HuH-7.5 (cell line): ENCODE results near the gene SLC26A3.

Experiments
- DNase-seq: peaks from one replicate; pipeline ENCODE4 v3.0.0; 2011; ENCODE audit warnings: low spot score

Gene SLC26A3

DNA sequence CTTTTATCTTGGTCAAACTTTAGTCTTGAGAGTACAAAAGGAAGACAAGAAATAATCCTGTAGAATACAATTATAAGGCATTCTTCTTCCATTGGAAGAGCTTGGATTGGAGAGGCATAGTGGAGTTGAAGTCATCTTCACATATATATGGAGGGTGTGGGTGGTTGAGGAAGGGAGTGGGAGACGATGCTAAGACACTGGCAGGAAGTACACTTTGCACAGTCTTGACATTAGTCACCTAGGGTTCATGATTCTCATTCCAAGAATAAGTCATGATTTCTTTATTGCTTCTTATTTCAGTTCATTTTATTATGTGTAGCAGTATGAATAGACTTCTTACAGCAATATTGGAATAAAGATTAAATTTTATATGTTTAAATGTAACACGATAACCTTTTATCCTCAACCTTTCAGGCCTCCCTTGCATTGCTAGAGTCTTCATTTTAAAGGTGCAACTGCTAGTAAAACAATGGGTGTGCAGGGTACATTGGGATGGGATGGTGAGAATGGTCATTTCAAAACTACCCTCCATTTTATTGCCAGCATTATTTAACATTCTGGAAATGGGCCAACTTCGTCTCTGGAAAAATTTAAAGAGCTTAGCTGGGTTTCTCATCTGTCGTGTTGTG is 12.3 kb upstream of the SLC26A3 start:
- no peak for DNase-seq

DNA sequence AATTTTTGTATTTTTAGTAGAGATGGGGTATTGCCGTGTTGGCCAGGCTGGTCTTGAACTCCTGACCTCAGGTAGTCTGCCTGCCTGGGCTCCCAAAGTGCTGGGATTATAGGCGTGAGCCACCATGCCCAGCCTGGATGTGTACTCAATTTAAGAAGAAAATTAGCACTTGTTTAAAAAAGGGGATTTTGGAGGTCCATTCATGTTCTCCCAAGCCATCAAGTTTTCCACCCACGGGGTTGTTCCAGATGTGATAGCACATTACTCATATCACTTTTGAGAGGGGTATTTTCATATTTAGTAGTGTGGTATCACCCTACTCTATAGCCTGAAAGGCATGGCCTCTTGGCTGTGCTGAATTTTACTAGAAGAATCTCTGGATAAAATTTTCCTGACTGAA is 10.5 kb upstream of the SLC26A3 start:
- DNase-seq: no peak

DNA sequence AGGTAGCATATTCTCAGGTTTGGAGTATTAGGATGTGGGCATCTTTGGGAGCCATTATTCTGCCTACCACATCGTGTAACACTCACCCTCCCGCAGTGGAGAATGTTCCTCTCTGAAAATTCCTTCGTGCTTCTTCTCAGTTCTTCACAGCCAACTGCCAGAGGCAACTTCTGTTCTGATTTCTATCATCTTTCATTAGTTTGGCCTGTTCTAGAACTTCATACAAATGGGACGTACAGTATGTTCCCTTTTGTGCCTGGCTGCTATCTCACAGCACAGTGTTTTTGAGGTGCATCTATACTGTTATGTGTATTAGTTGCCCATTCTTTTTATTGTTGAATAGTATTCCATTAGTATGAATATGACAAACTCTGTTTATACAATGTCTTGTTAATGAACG is 8.9 kb upstream of the SLC26A3 start:
- DNase-seq: no peak

DNA sequence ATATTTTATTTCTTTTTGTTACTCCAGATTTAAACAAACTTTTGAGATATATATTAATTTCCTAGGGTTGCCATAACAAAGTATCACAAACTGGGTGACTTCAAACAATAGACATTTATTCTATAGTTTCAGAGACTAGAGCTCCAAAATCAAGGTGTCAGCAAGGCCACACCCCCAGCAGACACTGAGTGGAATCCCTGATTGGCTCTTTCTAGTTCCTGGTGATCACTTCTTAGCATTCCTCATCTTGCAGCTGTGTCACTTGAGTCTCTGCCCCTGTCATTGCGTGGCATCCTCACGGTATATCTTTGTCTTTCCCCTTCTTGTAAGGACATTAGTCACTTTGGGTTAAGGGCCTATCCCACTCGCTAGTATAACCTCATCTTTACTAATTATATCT is 7.6 kb upstream of the SLC26A3 start:
- DNase-seq: no peak

DNA sequence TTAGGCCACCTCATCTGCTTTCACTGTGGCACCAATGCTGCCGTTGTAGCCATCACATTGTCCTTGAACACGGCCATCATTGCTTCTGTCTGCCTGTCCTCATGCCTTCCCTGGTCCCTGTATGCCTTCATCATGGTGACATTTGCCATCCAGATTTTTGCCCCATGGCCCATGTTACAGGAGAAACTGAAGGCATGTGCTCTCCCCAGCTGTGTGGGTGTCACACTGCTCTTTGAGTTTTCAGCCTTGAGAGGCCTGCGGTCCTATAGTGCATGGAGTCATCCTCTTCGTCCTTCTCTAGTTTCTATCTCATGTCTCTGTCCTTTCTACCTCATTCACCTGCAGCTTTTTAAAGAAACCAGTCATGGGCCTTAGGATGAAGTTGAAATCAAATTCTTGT is 6.2 kb upstream of the SLC26A3 start:
- no peak for DNase-seq

DNA sequence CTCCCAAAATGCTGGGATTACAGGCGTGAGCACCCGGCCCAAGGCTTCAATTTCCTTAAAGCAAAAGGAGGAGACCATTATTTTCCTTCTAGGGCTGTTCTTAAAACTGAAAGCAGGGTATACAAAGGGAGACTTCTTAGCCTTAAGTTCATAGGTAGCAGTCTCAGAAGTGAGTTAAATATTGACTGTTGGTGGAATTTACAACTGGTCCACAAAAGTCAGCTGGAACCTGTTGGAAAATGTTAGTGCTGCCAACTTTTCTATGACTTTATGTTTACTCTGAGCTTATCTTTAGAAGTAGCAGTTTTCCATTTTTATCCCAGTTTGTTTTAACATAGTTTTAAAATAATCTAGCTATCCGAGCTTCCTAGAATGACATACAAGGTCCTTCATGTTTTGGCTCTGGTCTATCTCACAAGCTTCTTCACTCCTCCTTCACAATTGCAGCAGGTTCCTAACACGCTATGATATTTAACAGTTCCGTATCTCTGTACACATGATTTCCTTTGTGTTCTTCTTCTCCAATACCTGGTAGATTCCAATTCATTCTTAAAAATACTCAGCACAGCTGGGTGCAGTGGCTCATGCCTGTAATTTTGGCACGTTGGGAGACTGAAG is 3.3 kb downstream of the SLC26A3 start:
- no peak for DNase-seq

DNA sequence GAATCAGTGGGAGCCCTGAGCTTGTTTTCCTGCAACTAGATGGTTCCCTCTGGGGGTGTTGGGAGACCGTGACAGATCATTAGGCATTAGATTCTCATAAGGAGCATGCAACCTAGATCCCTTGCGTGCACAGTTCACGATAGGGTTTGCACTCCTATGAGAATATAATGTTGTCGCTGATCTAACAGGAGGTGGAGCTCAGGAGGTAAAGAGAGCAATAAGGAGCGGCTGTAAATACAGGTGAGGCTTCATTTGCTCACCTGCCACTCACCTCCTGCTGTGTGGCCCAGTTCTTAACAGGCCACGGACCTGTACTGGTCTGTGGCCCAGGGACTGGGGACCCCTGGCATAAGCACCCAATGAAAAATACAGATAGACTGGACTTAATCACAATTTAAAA is 10.7 kb downstream of the SLC26A3 start:
- no peak for DNase-seq

DNA sequence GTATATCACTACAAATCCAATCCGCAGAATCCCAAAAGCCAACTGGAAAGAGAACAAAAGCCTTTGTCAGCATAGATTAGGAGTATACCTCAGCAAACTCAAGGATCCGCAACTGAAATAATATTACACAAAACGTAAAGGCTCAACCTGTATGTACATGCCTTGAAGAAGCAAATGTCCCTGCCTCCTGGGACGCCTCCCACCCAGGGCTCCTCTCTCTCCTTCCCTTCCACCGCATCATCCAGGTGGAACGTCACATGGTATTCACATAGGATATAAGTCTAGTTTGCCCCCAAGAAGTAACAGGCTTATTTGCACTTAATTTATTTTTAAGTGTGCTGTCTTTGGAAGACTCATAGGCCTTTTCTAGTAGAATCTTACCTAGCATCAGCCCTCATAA is 13.4 kb downstream of the SLC26A3 start:
- DNase-seq: no peak

DNA sequence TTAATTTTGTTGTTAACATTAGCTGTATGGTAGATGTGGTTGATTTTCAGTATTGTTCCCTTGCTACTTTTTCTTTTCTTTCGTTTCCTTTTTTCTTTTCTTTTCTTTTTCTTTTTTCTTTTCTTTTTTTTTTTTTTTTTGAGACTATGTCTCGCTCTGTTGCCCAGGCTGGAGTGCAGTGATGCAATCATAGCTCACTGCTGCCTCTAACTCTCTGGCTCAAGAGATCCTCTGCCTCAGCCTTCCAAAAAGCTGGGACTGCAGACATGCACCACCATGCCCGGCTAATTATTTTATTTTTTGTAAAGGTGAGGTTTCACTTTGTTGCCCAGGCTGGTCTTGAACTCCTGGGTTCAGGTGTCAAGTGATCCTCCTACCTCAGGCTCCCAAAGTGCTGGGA is 14.4 kb downstream of the SLC26A3 start:
- no peak for DNase-seq

DNA sequence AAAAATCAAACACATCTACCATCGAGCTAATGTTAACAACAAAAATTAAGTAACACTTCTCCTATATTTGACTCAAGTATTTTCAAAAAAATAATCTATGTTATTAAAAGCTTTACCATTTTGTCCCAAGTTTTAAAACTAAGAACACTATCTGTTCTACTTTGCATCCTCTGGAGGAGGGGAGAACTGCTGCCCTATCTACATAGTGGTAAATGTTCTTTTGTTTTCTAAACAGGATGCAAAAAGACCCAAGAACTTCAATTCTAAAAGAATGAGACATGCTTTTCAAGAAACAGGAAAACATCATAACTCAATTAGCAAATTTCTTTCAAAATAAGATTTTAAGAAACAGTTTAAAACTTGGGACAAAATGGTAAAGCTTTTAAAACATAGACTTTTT is 14.8 kb downstream of the SLC26A3 start:
- DNase-seq: no peak

DNA sequence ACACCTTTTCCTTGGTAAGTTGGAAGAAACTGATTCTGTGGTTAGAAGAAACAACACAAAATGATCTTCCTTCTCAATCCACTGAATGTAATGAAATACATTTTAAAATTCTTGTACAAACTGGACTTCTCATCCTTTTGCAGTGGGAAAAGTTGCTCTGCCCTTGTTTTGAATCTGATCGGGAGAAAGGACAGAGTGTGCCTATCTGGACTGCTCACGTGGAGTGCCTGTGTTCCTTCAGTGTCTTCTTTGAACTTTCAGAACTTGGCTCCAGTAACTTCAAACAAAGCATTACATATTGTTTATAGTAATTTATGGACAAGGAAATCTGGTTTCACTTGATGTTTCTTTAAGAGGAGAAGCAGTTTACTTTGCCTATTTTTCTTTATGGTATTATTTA is 17.1 kb downstream of the SLC26A3 start:
- no peak for DNase-seq

DNA sequence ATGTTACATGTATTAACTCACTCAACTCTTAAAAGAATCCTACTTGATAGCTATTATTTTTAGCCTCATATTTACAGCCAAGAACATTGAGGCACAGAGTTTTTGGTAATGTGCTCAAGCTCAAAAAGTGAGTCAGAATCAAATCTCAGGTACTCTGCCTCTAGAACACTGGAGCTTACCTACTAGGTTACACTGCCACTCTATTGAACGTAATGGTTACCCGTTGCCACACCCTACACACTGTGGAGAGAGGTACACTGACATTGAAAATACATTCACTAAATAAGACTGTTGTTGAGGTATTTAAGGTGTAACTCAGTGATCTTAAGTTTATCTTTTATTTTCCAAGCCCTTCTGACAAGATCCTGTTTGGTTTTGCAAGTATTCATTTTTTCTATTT is 17.9 kb downstream of the SLC26A3 start:
- no peak for DNase-seq

DNA sequence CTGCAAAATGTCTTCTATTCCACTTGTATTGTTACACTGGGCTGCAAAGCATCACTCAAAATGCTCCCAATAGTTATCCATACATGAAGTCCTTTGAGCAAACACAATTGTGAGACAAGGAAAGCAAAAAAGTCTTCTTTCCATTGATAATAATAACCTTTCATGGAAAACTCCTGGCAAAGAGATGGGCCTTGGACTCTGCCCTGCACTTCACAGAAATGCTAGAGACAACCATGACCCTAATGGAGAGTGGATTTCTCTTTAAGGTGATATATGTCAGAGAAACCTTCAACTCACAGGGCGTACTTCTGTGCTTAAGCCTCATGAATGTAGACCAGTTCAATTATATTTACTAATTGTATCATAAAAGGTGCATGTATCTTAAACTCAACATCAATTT is 19.4 kb downstream of the SLC26A3 start:
- no peak for DNase-seq

DNA sequence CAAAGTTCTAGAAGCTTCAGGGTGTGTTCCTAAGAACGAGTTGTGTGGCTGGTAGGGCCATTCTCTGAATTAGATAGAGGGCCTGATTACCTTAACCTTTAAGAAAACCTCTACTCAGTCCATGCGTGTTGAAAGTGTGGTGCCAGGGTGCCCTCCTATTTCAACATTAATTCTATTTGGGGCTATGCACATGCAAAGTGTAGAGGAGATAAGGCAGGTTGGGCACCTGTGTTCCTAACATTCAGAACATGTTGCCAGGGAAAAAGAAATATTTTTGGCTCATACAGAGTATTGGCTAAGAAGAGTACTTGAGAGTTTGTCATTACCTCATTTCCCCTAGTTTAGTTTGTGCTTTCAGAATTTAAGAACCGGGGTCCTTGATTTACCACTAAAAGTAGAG is 20.6 kb downstream of the SLC26A3 start:
- DNase-seq: no peak

DNA sequence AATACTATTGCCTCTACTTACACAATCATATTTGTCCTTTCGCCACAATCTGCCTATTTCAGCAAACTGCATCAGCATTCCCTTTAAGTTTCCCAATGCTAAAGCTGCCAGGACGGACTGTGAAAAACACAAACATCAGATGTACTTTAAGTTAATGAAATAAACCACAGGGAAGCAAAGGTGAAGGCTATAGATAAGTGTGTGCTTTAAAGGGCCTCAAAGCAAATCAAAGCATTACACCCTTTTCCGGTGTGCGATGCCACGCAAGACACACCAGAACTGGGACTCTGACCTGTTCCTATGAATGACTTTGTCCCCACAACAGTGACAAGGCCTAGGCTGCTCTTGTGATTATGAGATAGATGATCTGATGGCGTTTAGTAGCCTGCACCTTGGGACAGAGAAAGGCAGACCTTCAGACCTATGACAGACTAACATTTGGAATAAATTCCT is 23.4 kb downstream of the SLC26A3 start:
- DNase-seq: no peak

DNA sequence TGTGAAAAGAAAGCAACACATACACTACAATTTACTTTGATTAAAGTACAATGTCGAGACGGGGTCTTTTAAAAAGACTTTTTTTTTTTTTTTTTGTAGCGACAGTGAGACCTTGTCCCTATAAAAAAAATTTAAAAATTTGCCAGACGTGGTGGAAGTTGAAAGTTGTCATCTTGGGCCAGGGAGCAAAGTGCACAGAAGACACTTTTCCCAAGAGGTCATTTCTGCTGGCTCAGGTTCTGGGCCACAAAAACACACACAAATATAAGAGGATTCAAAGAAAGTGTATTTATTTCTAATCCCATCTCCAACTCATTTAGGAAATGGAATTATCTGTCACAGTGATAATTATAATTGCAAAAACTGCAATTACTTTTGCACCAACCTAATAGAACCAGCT is 24.7 kb downstream of the SLC26A3 start:
- no peak for DNase-seq

DNA sequence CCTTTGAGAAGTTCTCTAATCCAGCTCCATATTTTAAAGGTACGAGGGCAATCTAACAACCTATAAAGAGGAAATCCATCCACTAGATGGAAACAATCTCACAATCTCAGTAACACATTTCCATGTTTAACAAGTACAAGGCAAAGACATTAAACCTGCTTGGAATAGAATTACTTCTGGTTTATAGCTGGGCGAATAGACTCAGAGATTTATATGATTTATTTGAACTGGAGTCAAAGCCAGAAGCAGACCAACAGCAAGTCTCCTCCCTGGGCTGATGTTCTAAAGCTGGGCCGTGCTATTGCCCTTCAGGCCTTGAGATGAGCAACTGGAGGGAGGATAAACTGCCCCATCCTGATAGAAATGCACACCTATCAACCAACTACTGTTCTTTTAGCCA is 25.3 kb downstream of the SLC26A3 start:
- no peak for DNase-seq

DNA sequence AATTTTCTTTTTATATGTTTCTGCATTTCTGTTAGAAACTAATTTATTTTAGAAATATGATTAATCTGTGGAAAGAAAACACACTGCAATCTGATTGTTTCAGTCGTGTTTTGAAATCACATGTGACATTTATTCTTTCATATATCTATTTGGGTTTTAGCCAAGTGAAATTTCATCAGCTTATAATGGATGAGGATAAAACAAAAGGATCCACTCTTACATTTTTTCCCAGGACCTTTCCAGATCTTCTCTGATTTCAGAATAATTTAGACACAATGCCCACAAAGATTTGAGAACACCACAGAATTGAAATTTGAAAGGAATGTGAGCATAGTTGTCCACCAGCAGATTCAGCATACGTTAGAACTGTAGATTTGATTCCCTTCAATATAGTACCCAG is 30.0 kb downstream of the SLC26A3 start:
- DNase-seq: no peak

DNA sequence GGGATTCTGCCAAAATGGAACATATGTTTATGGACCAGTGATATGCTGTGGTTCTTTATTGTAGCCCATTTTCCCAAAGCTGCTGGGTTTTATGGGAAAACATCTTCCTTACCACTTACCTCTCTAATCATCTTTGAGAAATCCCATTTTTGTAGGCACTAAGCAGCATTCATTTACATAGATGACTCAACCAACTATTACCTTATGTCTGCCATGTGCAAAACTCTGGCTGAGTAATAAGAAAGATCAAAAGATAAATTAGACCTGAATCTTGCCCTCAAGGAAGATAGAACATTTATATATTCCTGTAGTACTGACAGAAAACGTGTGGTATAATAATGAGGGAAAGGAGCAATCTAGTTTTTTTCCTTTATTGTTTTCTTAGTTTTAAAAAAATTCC is 34.8 kb downstream of the SLC26A3 start:
- DNase-seq: no peak

DNA sequence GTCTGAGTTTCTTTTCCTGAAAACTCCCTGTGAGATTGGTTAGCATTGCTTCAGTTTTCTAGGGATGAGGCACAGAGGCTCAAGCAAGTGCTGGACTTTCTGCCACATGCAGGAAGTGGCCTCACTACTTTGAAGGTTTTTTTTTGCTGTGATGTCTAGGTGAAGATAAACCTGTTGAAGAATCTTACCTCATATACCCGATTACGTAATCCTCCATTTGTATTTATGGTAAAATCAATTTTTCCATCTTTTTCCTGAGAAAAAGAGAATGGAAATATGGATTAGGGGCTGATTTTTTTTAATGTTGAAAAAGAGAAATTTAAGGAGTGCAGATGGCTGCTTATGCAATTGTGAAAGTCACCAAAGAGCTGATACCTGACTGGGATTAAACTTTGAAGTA is 35.6 kb downstream of the SLC26A3 start:
- no peak for DNase-seq

DNA sequence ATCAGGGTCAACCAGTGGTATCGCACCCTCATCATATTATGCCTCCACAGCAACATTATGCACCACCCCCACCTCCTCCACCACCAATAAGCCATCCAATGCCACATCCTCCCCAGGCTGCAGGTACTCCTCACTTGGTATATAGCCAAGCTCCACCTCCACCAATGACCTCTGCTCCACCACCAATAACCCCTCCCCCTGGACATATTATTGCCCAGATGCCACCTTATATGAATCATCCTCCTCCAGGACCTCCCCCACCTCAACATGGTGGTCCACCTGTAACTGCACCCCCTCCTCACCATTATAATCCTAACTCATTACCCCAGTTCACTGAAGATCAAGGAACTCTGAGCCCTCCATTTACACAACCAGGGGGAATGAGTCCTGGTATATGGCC is 44.4 kb downstream of the SLC26A3 start:
- DNase-seq: no peak

DNA sequence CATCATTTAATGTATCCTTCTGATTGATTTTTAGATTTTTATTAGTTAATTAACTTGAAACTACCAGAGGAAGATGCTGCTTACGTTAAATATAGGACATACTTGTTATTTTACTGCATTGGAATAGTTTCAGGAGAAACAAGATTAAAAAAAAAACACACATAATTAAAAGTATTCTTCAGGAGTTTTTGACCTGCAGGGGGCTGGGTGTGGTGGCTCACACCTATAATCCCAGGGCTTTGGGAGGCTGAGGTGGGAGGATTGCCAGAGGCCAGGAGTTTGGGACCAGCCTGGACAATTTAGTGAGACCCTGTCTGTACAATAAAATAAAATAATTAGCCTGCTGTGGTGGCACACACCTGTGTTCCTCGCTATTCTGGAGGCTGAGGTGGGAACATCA is 48.4 kb downstream of the SLC26A3 start:
- no peak for DNase-seq

DNA sequence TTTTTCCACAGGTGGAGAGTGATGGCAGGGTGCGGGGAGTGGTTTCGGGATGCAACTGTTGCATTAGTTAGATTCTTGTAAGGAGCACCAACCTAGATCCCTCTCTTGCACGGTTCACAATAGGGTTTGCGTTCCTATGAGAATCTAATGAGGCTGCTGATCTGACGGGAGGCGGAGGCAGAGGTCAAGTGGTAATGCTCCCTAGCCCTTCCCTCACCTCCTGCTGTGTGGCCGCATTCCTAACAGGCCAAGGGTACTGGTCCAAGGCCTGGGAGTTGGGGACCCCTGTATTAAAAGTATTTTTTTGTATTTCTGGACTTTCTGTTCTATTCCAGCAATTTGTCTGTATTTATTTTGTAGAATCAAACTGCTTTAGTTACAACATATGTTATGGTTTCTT is 51.9 kb downstream of the SLC26A3 start:
- no peak for DNase-seq

DNA sequence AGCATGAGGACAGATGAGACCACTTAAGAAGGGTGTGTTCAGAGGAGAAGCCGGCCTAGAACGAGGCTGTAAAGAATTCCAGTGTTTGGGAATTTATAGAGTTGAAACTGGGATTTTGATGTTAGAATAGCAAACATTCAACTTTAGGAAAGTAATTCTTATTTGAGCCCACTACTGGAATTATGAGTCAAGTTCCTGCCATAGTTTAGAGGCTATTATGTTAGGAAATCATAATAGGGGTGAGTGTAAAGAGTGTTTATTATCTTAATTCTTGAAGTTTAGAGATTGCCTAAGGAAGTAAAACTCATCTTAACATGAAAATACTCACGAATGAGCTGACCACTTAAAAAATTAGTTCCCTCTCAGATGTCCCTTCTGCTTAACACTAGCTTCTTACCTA is 57.0 kb downstream of the SLC26A3 start:
- no peak for DNase-seq
